ENCODE data around the gene STARD5.
"Not testable (repeated sequence)": the region's sequence is repeated elsewhere in the genome, so short reads cannot be mapped to it uniquely, and the experiment has no call there.

The STARD5 gene

DNA sequence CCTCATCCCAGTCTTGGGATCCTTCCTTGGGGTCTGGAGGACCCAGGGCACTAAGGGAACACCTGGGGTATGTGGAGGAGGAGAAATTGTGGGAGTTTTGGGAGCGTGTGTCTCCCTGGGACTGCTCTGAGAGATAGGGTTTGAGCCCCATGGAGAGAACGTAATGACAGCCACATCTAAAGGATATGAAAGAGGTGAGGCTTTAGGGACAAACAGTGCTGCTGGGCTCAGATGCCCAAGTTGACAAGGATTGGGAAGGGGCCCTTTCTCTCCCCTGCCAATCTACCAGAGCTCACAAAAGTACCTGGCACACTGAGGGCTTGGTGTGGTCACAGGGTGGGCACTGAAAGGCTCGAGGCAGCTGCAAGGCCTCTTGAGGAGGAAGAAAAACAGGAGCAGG is 13.3 kb upstream of the STARD5 start:
- no peak for DNase-seq (ENCODE audit: low read depth in 2 of 2)

DNA sequence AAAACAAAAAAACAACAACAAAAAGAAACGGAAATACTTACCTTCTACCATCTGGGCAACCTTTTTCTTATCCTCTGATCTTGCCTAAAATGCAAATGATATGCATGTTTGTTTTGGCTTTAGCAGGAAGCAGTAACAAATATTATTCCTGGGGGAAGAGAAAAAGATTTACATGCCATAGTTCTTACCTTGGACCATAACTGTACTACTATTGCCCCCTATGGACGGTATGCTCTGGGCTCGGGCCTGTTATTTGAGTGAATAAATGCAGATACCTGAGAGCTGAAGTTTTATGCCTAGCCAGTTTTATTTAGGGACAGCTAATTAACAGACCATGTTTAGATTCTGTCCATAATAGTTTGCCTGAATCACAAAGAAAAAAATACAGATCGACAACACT is 12.6 kb upstream of the STARD5 start:
- DNase-seq (ENCODE audit: low read depth in 2 of 2): peak in 1 of 2 experiments; percentile 20

DNA sequence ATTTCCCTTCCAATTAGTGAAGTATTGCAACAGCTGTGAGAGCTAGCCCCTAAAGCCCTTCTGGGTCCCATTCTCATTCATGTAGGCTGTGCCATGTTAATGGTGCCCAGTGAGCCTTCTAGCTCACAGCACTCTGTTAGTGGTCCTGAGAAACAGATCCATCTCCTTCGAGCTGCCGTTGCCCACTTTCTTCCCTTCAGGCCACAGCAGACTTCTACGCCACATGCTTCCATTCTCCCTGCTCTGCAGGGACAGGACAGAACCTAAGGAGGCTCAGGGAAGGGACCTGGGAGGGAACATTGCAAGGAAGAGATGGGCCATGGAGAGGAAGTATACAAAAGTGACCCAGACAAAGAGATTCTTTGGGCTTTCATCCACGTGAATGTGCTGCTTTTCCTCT is 11.7 kb upstream of the STARD5 start:
- DNase-seq (ENCODE audit: low read depth in 2 of 2): no peak

DNA sequence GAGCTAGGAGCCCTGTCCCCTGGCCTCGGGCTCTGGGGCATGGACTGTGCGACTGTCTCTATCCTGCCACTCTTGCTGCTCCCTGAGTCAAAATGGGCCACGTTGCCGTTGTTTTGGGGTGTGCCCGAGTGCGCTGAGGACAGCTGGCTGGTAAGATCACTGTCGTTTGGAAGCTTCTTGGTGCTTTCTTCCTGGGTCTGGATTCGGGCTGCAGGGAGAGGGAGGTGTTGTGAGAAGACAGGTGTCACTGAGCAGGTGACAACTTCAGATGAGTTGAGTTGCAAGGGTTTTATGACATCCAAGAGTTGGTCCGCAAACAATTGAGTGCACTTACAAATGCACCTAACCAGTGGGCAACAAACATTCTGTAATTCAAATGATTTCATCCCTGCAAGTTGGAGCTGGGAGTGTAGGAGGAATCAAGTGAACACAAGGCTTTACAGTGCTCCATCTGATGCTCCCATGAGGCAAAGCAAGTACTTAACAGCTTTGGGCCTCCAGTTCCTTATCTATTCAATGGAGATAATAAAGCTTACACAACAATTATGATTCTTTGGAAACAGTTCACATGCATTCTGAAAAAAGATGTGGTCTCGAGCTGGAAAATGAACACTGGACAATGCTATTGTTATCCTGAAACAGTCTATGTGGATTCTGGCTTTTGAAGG is 11.0 kb upstream of the STARD5 start:
- no peak for DNase-seq (ENCODE audit: low read depth in 2 of 2)

DNA sequence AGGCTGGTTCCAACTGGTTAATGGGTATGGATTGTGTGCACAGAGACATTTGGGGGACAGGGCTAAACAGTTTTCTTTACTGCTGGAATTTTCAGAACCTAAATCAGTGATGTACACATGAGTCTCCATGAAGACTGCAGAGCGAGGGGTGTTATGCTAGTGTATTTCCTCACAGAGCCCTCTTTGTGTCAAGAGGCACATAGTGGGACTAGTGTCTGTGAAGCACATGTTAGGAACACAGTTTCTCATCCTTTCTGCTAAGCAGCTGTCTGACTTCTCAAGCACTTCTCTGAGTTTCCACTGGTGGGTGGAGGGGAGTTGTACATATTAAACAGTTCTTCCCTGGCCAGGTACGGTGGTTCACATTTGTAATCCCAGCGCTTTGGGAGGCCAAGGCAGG is 9.4 kb upstream of the STARD5 start:
- no peak for DNase-seq (ENCODE audit: low read depth in 2 of 2)

DNA sequence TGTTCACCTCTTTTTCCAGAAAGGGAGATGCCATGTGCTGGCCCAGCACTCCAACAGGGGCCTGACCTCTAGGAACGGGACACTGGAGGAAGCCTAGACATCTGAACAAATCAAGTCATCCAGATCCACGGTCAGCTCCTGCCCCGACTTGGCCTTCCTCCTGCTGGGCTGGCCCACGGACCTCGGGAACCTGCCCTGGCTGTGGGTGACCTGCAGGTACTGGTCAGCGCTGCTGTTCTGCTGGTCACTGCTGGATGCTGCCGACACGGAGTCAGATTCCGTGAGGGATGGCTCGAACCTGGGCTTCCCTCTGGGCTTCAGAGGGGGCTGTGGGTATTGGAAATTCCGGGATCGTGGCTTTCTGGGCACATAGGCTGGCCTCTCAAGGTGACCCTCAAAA is 8.4 kb upstream of the STARD5 start:
- no peak for DNase-seq (ENCODE audit: low read depth in 2 of 2)

DNA sequence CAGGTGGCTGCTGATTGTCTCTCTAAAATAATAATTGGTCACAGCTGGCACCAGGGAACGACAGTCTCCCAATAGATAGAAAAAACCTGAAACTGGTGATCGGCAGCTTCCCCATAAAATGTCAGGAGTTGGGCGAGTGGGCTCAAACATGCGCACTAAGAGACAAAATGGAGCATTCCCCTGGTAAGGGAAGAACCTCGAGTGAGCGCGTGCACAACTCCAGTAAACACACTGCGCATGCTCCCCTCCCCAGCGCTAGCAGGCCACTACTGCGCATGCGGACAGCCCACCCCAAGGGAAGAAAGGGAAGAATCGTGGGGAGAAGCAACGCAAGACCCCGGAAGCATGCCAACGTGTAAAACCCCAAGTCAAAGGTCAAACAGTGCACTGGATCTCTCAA is 7.7 kb upstream of the STARD5 start:
- no peak for DNase-seq (ENCODE audit: low read depth in 2 of 2)

DNA sequence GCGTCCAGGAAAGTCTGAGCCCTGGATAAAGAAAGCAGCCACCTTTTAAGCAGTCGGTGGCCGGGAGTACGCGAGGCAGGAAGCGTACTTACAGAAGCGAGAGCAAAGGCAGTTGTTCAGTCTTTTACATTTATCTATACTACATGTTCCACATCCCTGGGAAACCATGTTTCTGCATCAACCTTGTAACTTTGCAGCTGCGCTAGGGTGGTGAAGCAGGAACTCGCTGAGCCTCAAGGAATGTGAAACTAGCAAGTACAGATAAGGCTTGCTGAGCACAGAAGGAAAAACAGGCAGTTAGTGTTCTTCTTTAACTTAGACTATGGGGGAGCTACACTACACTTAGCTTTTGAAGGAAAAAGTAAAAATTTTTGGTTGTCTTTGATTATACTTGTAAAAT is 7.2 kb upstream of the STARD5 start:
- not testable (repeated sequence) for DNase-seq (ENCODE audit: low read depth in 2 of 2)

DNA sequence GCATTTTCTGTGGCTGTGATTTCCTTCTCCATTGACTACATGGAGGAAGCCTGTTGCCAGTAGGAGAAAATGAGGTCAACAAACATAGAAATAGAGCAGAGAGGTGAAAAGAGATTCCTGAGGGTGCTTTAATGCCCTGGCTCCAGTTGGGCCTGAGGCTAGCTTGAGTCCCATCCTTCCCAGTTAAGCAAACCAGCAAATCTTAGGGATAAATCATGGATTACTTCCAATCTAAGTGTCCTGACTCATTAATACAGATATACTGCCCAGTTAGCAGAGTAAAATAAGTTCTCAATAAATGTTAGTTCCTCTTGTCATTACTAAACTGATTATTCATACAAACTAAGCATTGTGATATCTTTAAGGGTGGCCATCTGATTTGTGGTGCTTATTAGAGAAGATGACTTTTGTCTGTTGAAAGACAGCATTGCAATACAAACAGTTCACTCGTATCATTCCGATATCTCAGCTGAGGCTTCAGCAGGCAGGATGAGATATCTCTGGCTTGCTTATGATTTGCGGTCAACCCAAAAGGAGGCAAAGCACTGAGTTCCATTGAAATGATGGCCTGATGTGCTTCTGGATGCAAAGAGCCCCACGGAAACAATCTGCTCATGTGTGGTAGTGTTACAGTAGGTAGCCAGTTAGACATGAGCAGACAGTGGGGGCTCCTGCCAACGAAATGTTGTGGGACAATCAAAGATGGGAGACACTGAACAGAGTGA is 6.6 kb upstream of the STARD5 start:
- DNase-seq (ENCODE audit: low read depth in 2 of 2): no peak

DNA sequence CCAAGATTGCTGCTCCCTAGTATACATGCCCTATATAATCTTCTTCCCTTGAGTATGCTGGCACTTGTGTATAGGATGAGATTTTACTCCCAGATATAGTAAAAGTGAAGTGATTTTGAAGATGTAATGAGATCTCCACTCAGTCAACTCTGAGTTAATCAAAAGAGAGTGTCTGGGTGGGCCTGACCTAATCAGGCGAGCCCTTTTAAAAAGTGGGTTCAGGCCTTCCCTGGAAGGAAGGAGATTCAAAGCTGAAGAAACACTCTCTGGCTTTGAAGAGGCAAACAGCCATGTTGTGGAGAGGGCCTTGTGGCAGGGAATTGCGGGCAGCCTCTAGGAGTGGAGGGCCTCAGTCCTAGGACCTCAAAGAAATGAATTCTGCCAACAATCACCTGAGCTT is 5.5 kb upstream of the STARD5 start:
- no peak for DNase-seq (ENCODE audit: low read depth in 2 of 2)

DNA sequence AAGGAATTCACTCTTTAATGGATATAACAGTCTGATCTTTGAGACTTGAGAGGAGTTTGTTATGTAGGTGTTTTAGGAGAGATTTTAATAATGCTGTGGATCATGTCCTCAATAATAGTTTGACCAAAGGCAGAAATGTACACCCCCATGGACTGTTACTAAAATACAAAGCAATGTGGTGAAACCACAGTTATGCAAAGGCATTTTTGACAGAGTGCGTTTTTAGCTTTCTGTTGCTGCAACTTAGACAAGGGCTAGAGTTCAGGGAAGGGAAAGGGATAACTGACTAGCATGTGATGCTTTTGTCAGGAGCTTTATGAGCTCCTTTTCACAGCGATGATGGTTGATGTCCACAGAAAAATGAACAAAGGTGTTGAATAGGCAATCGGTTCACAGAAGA is 3.6 kb upstream of the STARD5 start:
- no peak for DNase-seq (ENCODE audit: low read depth in 2 of 2)

DNA sequence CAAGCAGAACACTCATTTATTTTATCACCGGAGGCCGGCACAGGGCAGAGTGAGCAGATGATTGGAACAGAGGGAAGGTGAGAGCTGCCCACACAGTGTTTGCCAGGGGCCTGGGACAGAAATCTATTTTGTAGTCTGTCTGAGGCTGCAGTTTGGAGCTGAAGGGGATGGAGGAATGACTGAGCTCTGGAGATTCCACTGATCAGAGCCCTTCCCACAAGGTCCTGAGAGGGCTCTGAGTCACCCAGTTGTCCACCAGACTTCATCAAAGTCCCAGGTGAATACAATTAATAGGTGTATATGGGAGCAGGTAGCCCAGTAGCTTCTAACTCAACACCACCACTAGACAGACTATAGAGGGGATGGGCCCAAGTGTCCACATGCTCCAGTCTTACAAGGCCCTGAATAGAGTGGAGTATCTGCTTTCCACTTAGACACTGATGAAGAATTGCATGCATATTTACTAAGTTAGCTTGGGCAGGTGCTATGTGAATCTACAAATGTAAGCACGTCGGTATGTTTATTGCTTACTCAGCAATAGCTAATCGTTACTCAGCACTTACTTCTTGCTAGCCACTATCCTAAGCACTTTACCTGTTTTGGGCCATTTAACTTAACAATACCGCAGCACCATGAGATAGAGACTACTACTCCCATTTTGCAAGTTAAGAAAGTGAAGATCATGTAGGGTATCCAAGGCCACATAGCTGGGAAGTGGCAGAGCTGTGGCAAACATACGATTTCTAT is 2.7 kb upstream of the STARD5 start:
- no peak for DNase-seq (ENCODE audit: low read depth in 2 of 2)

DNA sequence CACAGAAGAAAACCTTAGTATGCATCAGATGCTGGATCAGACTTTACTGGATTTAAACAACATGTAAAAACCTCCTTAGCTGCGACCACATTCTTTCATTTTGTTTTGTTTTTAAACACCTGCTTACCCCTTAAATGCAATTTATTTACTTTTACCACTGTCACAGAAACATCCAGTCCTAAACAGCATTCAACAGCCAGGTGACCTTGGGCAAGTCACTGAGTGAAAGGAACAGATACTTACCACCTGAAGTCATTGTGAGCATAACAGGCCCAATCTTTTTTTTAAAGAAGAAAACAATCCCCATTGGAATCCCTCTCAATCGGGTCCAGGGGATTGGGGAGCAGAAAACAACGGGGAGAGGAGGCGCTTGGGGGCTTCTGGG is 390 bp downstream of the STARD5 start:
- no peak for DNase-seq (ENCODE audit: low read depth in 2 of 2)

DNA sequence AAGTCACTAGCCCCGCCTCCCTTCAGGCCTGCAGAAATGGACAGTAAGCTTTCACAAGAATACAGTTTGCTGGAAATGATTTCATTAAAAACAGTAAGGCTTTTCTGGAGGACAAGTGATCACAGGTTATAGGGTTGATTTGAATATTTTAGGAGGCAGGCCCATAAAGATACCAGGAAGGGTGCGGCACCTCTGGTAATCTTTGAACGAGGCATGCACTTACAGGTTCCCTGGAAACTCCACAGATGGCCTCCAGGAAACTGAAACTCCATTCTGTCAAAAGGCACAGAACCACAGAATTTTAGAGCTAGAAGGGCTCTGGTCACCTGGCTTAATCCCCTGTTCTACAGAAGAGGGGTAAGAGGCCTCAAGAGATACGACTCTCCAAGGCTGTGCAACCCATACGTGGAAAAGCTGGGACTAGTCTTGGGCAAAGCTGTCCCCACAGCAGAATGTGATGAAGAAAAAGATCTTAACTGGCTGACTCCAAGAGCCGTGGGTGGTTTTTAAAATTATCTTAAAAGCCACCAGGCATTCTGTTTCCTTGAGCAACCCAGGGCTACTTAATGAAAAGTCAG is 1.2 kb downstream of the STARD5 start:
- DNase-seq (ENCODE audit: low read depth in 2 of 2): no peak

DNA sequence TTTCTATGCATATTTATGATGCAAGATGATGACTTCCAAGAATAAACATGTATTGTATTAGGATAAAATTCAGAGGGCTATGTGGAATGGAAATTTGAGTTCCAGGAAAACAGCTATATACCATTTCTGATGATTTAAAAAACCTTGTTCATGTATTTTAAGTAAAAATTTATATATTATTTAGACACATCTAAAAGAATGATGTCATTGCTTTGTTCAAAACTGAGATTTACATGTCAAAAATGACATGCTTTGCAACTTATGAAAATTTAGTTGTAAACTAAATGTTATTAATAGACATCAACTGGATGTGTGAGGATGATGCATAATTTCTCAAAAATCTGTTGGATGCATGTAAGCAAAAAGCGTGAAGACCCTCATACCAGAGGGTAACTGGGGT is 2.3 kb downstream of the STARD5 start:
- DNase-seq (ENCODE audit: low read depth in 2 of 2): no peak

DNA sequence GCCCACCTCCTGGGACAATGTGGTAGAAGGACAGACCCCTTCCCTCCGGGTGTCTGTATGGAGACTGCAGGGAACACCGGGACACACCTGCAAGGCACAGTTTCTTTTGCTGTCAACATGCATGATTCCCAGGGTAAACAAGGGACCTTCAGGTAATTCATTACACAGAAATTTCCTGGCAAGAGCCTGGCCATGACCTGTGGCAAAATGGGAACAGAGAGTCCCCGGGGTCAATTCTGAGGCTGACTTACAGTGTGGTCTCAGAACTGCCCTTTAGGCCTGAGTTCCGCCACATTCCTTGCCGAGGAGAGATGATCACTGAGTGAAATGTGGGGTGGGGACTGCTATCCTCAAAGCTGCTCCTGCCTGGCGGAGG is 6.3 kb downstream of the STARD5 start:
- DNase-seq (ENCODE audit: low read depth in 2 of 2): no peak

DNA sequence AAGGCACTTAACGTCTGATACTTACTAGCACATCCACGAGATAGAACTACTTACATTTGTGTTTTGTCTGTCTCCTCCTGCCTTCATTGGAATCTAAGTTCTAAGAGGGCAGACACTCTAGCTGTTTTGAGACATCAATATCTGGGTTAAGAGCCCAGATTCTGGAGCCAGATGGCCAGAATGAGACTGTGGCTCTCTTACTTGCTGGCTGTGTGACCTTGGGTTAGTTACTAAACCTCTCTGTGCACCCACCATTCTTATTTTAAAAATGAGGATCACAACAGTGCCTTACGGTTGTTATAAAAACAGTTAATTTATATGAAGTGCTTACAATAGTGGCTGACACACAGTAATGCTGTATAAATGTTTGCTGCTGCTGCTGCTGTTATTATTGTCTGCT is 7.7 kb downstream of the STARD5 start:
- no peak for DNase-seq (ENCODE audit: low read depth in 2 of 2)

DNA sequence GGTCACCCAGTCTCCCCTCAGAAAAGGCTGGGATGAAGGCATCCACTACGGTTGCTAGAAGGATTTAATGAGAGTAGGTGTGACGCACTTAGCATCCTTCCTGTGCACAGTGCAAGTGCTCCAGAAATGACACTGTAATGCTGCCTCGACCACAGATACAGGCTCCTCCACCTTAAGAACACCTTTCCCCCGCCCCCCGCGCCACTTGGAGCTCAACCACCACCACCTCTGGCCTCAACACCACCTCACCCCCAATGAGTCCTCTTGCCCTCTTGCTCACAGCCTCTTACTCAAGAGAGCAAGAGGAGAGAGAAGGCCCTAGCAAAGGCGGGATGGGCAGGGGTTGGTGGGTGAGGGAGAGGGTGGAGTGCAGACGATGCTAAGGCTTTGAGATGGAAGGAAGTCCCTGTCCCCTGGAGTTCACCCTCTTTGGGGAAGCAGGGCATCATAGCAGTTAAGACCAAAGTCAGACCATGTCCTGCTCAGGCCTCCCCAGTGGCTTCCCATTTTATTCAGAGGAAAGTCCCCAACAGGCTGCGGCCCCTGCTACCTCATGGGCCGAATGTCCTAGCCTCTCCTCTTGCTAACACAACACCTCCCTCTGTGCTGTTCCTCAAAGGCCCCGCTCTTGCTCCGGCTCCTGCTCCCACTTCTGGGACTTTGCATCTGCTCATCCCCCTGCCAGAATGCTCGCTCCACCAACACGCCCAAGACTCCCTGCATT is 8.3 kb downstream of the STARD5 start:
- no peak for DNase-seq (ENCODE audit: low read depth in 2 of 2)

DNA sequence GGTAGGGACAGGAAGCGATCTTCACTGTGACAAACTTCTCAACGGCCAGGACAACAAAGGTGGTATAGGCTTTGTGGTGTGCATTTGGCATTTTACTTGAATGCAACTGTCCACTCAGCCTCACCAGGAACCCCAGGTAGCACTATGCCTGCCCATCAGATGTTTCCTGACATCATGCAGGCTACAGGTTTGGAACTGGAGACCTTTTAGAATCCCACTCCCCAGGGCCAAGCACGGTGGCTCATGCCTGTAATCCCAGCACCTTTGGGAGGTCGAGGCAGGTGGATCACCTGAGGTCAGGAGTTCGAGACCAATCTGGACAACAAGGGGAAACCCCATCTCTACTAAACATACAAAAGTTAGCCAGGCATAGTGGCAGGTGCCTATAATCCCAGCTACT is 9.6 kb downstream of the STARD5 start:
- DNase-seq (ENCODE audit: low read depth in 2 of 2): no peak

DNA sequence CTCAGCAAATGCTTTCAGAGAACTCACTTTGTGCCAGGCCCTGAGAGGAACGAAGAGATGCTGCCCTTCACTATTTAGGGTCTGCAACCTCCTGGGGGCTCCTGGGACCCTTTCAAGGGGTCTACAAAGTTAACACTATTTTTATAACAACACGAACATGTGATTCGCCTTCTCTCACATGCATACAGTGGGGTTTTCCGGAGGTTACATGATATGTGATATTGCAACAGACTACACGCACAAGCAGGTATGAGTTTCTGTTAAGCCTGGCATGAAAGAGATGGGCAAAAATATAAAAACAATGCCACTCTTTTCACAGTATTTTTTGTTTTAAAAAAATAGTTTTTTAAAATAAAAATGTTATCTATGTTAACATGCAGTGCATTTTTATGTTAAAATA is 10.3 kb downstream of the STARD5 start:
- no peak for DNase-seq (ENCODE audit: low read depth in 2 of 2)

DNA sequence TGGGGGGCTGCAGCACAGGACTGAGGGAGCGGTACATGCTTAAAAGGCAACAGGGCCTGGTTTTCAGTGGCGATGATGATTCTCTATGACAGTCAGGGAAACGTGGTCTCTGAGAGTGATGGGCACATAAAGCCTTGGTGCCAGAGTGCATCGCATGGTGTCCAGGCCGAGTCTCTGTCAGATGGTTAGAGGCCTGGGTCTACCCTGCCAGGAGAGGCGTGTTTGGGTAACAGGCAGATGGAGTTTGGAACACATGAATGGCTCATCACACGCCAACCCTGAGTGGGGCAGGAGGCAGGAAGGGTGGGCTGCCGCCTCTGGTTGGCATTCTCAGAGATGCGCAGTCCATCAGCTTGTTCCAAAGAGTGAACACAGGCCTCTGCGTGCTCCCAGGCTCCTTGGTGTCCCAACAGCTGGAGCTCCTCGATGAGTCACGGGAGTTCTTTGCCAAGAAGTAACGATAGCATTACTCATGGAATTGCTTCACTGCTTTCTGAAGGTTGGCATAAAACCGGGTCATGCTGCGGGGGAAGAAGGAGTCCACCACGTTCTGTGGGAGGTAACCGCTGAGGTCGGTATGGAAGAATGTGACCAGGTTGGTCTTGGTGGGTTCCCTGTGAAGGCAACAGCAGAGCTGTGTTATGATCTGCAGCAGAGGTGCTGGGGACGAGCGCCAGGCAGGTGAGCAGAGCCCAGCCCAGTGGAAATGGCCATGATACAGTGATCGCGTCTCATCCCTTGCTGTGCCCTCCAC is 11.0 kb downstream of the STARD5 start:
- DNase-seq (ENCODE audit: low read depth in 2 of 2): no peak
